PC-9 (cell line): ENCODE data around the gene WT1. TPM values are rescaled to one million over a fixed set of nuclear protein-coding genes. Genes with fewer than 3 reads are reported as not detected.

Experiments used
- BruUV-seq: library from RNA; stranded (reverse); fragments of 400-500 nt; replicated peaks from 2 replicates; lab custom pipeline; 2021; lab: Mats Ljungman, UMichigan
- CTCF ChIA-PET: fragments of 300-600 bp; sonication (Branson Sonifier 250); formaldehyde crosslinking; loops from one replicate; lab custom pipeline; 2022; ENCODE audit warnings: antibody characterized with exemption; lab: Charles Lee
- POLR2A ChIA-PET: fragments of 300-600 bp; sonication (Branson Sonifier 250); formaldehyde crosslinking; loops from one replicate; lab custom pipeline; 2022; ENCODE audit warnings: antibody characterized with exemption; ENCODE audit not compliant: unreplicated experiment; lab: Charles Lee
- DNase-seq, 2 experiments: peaks; one replicate each; pipeline versions ENCODE4 v3.0.0 to v3.0.0-alpha.2; 2015 to 2022; ENCODE audit warnings: mixed read lengths in 1 of 2
- H2AFZ ChIP-seq: fragments of 200-600 bp; sonication (generic); 2 replicates; pipeline ENCODE4 v1.8.1; 2017; ENCODE audit warnings: antibody characterized with exemption
- H3F3A ChIP-seq: fragments of 200-600 bp; sonication (generic); 2 replicates; pipeline ENCODE4 v1.8.1; 2017; ENCODE audit warnings: antibody characterized with exemption, mild to moderate bottlenecking, low read depth; ENCODE audit not compliant: insufficient read depth
- H3K27ac ChIP-seq: fragments of 200-600 bp; sonication (generic); 2 replicates; pipeline ENCODE4 v1.6.1; 2016; ENCODE audit warnings: mixed run types
- H3K27me3 ChIP-seq: fragments of 200-600 bp; sonication (generic); 2 replicates; pipeline ENCODE4 v1.6.1; 2016; ENCODE audit warnings: low read depth, mixed run types; ENCODE audit not compliant: insufficient read depth
- H3K36me3 ChIP-seq: fragments of 200-600 bp; sonication (generic); 2 replicates; pipeline ENCODE4 v1.6.1; 2016; ENCODE audit warnings: low read depth, mixed run types
- H3K4me1 ChIP-seq: fragments of 200-600 bp; sonication (generic); replicated peaks from 2 replicates; pipeline ENCODE4 v1.6.1; 2016; ENCODE audit warnings: mixed run types; ENCODE audit not compliant: insufficient read depth
- H3K4me2 ChIP-seq: fragments of 200-600 bp; sonication (generic); 2 replicates; pipeline ENCODE4 v1.6.1; 2017; ENCODE audit warnings: mixed run types
- H3K4me3 ChIP-seq: fragments of 200-600 bp; sonication (generic); 2 replicates; pipeline ENCODE4 v1.6.1; 2016; ENCODE audit warnings: mixed run types
- H3K79me2 ChIP-seq: fragments of 200-600 bp; sonication (generic); 2 replicates; pipeline ENCODE4 v1.6.1; 2017; ENCODE audit warnings: low read depth, mixed run types
- H3K9me2 ChIP-seq: fragments of 200-600 bp; sonication (generic); 2 replicates; pipeline ENCODE4 v1.8.1; 2017; ENCODE audit warnings: mild to moderate bottlenecking; ENCODE audit not compliant: insufficient read depth
- H3K9me3 ChIP-seq: fragments of 200-600 bp; sonication (generic); 2 replicates; pipeline ENCODE4 v1.8.1; 2016; ENCODE audit warnings: low read depth; ENCODE audit not compliant: insufficient read depth
- H4K20me1 ChIP-seq: fragments of 200-600 bp; sonication (generic); 2 replicates; pipeline ENCODE4 v1.8.1; 2017; ENCODE audit not compliant: insufficient read depth
- EZH2 ChIP-seq: fragments of 200-600 bp; sonication (generic); IDR thresholded peaks from 2 replicates; pipeline ENCODE4 v1.8.0; 2017; ENCODE audit warnings: antibody characterized with exemption, low read depth
- intact Hi-C: fragments of 100-400 bp; cut with micrococcal nuclease; formaldehyde crosslinking; loops from one replicate; pipeline ENCODE4 v1.10.0; 2022; ENCODE audit not compliant: unreplicated experiment
- total RNA-seq: library from RNA; stranded (reverse); gene quantifications from 2 replicates; pipeline ENCODE4 v1.2.3, GENCODE V29; 2021
- TF ChIP-seq, protein P1 (sequence below): fragments of 200-600 bp; sonication (generic); conservative IDR thresholded peaks from 2 replicates; pipeline ENCODE4 v1.6.1; 2017; ENCODE audit warnings: mixed run types, antibody characterized with exemption, mild to moderate bottlenecking, moderate library complexity

WT1 gene
- total RNA-seq, 1 experiment from 2014 or later: not detected

DNA sequence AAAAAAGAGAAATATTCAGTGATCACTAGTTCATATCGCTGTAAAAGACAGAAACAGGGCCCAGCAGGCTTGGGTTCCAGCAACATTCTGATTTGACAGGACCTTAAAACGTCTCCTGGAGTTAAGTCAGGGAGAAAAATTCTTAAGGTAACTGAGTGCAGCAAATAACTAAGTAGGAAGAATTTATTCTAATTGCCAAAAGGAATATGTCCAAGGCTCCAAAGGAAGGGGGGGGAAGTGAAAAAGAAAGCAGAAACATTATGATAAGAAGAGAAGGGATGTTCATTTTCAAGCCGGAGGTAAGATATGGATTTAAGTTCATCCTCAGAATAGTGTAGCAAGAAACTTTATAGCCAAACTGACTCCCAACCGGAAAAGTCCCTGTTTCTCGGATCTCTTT lies 90.4 kb downstream of the WT1 start:
- Histone ChIP-seq H3F3A (no peaks in the 10 kb centered on the region), H3K4me3 (no peak overlapping the region), H3K27ac (no peak overlapping the region), H3K27me3 (0 out of 2 replicates have a peak, but pooled peaks cover 6% of the 10 kb centered on the region), H3K4me2 (no peak overlapping the region), H3K79me2 (no peaks in the 10 kb centered on the region), H3K9me2 (no peaks in the 10 kb centered on the region), H4K20me1 (no peaks in the 10 kb centered on the region), H3K4me1 (no peaks in the 10 kb centered on the region), H3K9me3 (no peaks in the 10 kb centered on the region), H2AFZ (no peak overlapping the region), H3K36me3 (no peaks in the 10 kb centered on the region)
- no TSS peak for BruUV-seq
- intact Hi-C loops: no loop called here
- POLR2A ChIA-PET: no interaction called here
- TF ChIP-seq, protein P1, sequence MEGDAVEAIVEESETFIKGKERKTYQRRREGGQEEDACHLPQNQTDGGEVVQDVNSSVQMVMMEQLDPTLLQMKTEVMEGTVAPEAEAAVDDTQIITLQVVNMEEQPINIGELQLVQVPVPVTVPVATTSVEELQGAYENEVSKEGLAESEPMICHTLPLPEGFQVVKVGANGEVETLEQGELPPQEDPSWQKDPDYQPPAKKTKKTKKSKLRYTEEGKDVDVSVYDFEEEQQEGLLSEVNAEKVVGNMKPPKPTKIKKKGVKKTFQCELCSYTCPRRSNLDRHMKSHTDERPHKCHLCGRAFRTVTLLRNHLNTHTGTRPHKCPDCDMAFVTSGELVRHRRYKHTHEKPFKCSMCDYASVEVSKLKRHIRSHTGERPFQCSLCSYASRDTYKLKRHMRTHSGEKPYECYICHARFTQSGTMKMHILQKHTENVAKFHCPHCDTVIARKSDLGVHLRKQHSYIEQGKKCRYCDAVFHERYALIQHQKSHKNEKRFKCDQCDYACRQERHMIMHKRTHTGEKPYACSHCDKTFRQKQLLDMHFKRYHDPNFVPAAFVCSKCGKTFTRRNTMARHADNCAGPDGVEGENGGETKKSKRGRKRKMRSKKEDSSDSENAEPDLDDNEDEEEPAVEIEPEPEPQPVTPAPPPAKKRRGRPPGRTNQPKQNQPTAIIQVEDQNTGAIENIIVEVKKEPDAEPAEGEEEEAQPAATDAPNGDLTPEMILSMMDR: no peak
- no peak for TF ChIP-seq EZH2
- no peak for DNase-seq
- CTCF ChIA-PET: no interaction called here

DNA sequence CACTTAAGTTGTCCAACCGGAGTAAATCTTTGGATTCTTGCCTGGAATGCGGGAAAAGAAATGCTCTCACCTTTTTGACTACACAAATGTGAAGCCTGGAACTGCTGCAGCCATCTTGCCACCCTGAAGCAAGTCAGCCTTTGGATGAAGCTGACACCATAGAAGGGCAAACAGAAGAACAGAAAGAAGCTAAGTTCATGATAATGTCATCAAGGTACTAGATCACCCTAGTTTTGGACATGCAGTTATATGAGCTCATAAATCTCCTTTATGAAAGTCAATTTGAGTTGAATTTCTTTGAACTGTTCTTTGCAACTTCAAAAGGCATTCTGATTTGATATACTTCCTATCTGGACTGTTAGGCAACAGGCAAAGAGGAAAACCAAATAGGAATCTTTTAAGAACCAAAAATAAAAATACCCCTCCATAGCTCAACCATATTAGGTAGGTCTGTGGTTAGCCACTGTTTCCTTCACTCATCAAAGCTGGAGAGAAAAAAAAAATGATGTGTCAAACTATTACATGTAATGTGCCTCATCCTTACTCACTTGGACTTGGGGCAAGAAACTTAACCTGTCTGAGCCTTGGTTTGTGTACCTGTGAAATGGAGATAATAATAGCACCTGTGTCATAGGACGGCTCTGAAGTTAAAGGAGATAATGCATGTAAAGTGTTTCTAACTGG lies 91.9 kb downstream of the WT1 start:
- H3K4me2 ChIP-seq: no peak overlapping the region
- no peaks in the 10 kb centered on the region for H3K9me3 ChIP-seq
- H3F3A ChIP-seq: no peaks in the 10 kb centered on the region
- no peak for DNase-seq
- H3K4me3 ChIP-seq: no peak overlapping the region
- H3K79me2 ChIP-seq: no peaks in the 10 kb centered on the region
- no peak overlapping the region for H2AFZ ChIP-seq
- BruUV-seq: no TSS peak
- intact Hi-C loops: no loop called here
- no peaks in the 10 kb centered on the region for H4K20me1 ChIP-seq
- CTCF ChIA-PET: no interaction called here
- H3K27me3 ChIP-seq: 0 out of 2 replicates have a peak, but pooled peaks cover 6% of the 10 kb centered on the region
- no peak overlapping the region for H3K27ac ChIP-seq
- TF ChIP-seq, protein P1: no peak
- no peak for TF ChIP-seq EZH2
- no peaks in the 10 kb centered on the region for H3K9me2 ChIP-seq
- POLR2A ChIA-PET: no interaction called here
- H3K36me3 ChIP-seq: no peaks in the 10 kb centered on the region
- no peaks in the 10 kb centered on the region for H3K4me1 ChIP-seq

DNA sequence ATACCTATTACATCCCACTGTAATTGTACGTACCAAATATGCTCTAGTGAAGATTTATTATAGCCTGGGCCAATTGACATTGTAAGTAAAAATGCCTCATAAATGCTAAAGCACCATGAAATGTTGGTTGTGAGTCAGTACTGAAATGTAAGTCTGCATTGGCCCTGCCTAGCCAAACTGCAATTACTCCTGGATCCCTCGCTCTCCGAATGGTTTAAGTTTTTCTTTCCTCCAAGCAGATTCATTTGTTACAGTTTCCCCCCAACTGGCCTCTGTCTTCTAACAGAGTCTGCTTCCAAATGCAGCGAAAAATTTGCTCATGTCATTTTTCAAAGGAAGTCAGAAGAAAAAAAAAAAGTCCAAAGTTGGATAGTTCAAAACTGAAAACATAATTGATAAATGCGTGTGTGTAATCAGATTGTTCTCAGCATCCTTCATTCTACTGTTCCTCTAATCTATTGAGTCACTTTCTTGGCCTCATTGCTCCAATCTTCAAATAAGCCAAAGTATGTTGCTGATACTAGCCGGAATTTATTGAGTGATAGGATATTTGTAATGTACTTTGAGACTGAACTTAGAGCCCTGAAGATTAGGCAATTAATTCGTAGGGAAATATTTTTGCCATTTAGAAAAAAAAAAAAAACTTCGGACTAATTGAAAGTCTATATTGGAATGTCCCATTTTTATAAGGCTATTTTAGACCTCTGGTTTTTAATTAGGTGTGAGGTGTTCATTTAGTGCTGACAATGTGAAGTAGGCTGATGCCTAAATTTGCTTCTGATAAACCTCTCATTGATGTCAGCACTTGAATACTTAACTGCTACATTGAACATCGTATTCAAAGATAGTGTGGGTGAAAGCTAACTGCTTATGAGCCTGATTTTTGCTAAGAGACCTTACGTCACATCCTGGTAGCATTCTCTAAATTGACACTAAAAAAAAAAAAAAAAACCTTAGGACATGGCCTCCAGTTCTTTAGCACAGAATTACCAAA lies 93.4 kb downstream of the WT1 start:
- intact Hi-C loops: no loop called here
- DNase-seq: no peak
- ChIA-PET POLR2A (no interaction called here), CTCF (no interaction called here)
- H3F3A ChIP-seq: no peaks in the 10 kb centered on the region
- no peaks in the 10 kb centered on the region for H4K20me1 ChIP-seq
- TF ChIP-seq EZH2: no peak
- TF ChIP-seq, protein P1: no peak
- no peaks in the 10 kb centered on the region for H3K9me2 ChIP-seq
- no peaks in the 10 kb centered on the region for H3K79me2 ChIP-seq
- no peaks in the 10 kb centered on the region for H3K36me3 ChIP-seq
- H3K4me2 ChIP-seq: no peak overlapping the region
- H2AFZ ChIP-seq: no peak overlapping the region
- no peaks in the 10 kb centered on the region for H3K4me1 ChIP-seq
- no TSS peak for BruUV-seq
- no peaks in the 10 kb centered on the region for H3K9me3 ChIP-seq
- 0 out of 2 replicates have a peak, but pooled peaks cover 6% of the 10 kb centered on the region for H3K27me3 ChIP-seq
- H3K27ac ChIP-seq: no peak overlapping the region
- H3K4me3 ChIP-seq: no peak overlapping the region
